ENCODE measurements around the gene ZNF362. TPM values are rescaled to one million over a fixed set of nuclear protein-coding genes. Genes with fewer than 3 reads are reported as not detected.

ZNF362 gene
- total and polyA plus RNA-seq, 2 of the 13 experiments (the other 11 are each of a cell fraction or from before 2014, with no cell fraction given) = 8.3 to 14.2 TPM

DNA sequence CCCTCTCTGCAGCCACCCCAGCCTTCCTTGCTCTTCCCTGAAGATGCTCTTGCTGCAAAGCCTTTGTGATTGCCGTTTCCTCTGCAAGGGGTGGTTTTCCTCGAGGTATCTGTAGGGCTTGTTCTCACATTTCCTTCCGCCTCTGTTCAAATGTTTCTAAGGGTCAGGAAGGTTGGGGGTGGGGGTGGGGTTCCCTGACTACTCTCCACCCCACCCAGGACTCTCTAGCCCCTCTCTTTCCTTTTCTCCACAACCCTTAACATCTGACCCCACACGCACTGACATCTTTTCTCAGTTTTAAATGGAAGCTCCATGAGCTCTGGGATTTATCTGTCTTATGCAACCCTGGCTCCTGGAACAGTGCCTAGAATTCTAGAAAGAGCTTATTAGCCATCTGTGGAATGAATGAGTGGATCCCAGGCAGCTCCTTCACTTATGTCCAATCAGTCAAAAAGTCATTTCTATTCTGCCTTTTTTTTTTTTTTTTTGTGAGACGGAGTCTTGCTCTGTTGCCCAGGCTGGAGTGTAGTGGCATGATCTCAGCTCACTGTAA, 27.3 kb upstream of the ZNF362 start:
- H3K36me3 ChIP-seq (replicated peaks in 1 of 2; ENCODE audit: control insufficient read depth in 1 of 2, insufficient read depth in 2 of 2, low read length in 2 of 2) = no peaks in the 10 kb centered on the region

DNA sequence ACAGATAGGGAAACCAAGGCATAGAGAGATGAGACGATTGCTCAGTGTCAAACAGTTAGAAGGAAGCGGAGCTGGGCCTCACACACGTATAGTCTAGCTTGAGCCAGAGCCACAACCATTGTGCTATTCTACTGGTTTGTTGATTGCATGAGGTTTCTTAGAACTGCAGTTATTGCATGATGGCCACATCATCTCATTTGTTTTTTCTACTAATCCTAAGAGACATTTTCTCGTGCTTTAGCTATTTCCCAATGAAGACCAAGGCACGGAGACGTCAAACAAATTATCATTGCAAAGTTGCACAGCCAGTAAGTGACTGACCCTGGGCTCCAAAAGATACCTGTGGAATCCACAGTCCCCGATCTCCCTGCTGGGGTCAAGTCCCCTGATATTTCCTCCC, 25.1 kb upstream of the ZNF362 start:
- in situ Hi-C loops (cut with HindIII; ENCODE audit: extremely low pct_ligation_motif_present, low pct_unique_long_range_greater_than_20kb) = no loop called here
- intact Hi-C loops (cut with micrococcal nuclease; ENCODE audit: unreplicated experiment) = no loop called here
- FAIRE-seq = no peak

More for the DNA sequence above, 27.3 kb upstream of the ZNF362 start:
- DNase-seq (ENCODE audit: low spot score) (no peak), FAIRE-seq (no peak), ATAC-seq (no peak)
- TF ChIP-seq GTF3A (CRISPR knock-in tag; conservative IDR thresholded peaks at IDR 0.05) (no peak), POLR2AphosphoS2 (IDR thresholded peaks at IDR 0.05; ENCODE audit: low read depth, low read length) (no peak), ZFP37 (CRISPR knock-in tag; IDR thresholded peaks at IDR 0.05; ENCODE audit: borderline replicate concordance) (no peak)
- Histone ChIP-seq H3K4me2 (ENCODE audit: low read depth, low read length) (no peak overlapping the region), H2AFZ (ENCODE audit: low read length) (no peak overlapping the region), H3K27ac (ENCODE audit: extremely low read length, insufficient read depth, low read length) (no peak overlapping the region), H3K4me1 (ENCODE audit: insufficient read depth, low read length) (peaks cover 13% of the 10 kb centered on the region), H4K20me1 (ENCODE audit: insufficient read depth, low read length) (no peaks in the 10 kb centered on the region), H3K27me3 (ENCODE audit: control insufficient read depth in 1 of 2, insufficient read depth in 2 of 2, low read length in 2 of 2) (0 out of 5 replicates have a peak, but pooled peaks cover 0 to 3% of the 10 kb centered on the region in 2 experiments), H3K79me2 (ENCODE audit: insufficient read depth, low read length) (no peaks in the 10 kb centered on the region), H3K4me3 (replicated peaks in 1 of 3; ENCODE audit: insufficient read depth in 1 of 3, low read depth in 2 of 3, low read length in 3 of 3) (no peak overlapping the region), H3K9ac (ENCODE audit: insufficient read depth, low read depth, low read length) (no peak overlapping the region), H3K9me3 (ENCODE audit: low read length) (peaks cover 6% of the 10 kb centered on the region)
- no TSS peak for BruUV-seq (replicated peaks)
- WGBS (ENCODE audit: low lambda C conversion rate) = 26% methylated on average over 5 of the region's 5 CpGs
- intact Hi-C loops (cut with micrococcal nuclease; ENCODE audit: unreplicated experiment) (no loop called here), in situ Hi-C loops (cut with HindIII; ENCODE audit: extremely low pct_ligation_motif_present, low pct_unique_long_range_greater_than_20kb) (no loop called here)
- POLR2A ChIA-PET = no interaction called here
- CTCF ChIA-PET (ENCODE audit: low intra/inter-chr PET ratio, low total read pairs) = no interaction called here

More for the DNA sequence above, 25.1 kb upstream of the ZNF362 start:
- no TSS peak for BruUV-seq (replicated peaks)
- ATAC-seq (no peak), DNase-seq (ENCODE audit: low spot score) (no peak)
- H3K4me2 ChIP-seq (ENCODE audit: low read depth, low read length) = no peak overlapping the region
- 0 out of 5 replicates have a peak, but pooled peaks cover 0 to 3% of the 10 kb centered on the region in 2 experiments for H3K27me3 ChIP-seq (ENCODE audit: control insufficient read depth in 1 of 2, insufficient read depth in 2 of 2, low read length in 2 of 2)
- no peaks in the 10 kb centered on the region for H3K79me2 ChIP-seq (ENCODE audit: insufficient read depth, low read length)
- no peaks in the 10 kb centered on the region for H3K36me3 ChIP-seq (replicated peaks in 1 of 2; ENCODE audit: control insufficient read depth in 1 of 2, insufficient read depth in 2 of 2, low read length in 2 of 2)
- CTCF ChIA-PET (ENCODE audit: low intra/inter-chr PET ratio, low total read pairs) = no interaction called here
- no peak for TF ChIP-seq ARHGAP35 (CRISPR knock-in tag; IDR thresholded peaks at IDR 0.05; ENCODE audit: borderline replicate concordance)
- TF ChIP-seq, protein P1, sequence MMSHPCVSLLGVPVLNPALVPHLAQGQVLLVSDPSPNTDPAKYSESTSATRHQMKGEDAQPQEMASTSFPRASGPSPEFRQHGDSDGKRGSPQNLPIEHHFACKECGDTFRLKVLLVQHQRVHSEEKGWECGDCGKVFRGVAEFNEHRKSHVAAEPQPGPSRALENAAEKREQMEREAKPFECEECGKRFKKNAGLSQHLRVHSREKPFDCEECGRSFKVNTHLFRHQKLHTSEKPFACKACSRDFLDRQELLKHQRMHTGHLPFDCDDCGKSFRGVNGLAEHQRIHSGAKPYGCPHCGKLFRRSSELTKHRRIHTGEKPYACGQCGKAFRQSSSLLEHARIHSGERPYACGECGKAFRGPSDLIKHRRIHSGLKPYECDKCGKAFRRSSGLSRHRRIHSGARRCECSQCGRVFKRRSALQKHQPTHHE (CRISPR knock-in tag; IDR thresholded peaks at IDR 0.05; ENCODE audit: borderline replicate concordance) = no peak
- no peak for TF ChIP-seq U2AF2 (IDR thresholded peaks at IDR 0.05; ENCODE audit: low read depth, low read length)
- TF ChIP-seq, protein P2, sequence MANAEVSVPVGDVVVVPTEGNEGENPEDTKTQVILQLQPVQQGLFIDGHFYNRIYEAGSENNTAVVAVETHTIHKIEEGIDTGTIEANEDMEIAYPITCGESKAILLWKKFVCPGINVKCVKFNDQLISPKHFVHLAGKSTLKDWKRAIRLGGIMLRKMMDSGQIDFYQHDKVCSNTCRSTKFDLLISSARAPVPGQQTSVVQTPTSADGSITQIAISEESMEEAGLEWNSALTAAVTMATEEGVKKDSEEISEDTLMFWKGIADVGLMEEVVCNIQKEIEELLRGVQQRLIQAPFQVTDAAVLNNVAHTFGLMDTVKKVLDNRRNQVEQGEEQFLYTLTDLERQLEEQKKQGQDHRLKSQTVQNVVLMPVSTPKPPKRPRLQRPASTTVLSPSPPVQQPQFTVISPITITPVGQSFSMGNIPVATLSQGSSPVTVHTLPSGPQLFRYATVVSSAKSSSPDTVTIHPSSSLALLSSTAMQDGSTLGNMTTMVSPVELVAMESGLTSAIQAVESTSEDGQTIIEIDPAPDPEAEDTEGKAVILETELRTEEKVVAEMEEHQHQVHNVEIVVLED (CRISPR knock-in tag; IDR thresholded peaks at IDR 0.05; ENCODE audit: borderline replicate concordance) = no peak
- no peak for TF ChIP-seq ZNF776 (CRISPR knock-in tag; IDR thresholded peaks at IDR 0.05)
- TF ChIP-seq ZNF484 (CRISPR knock-in tag; IDR thresholded peaks at IDR 0.05; ENCODE audit: borderline replicate concordance, low read depth) = no peak
- TF ChIP-seq MAZ (IDR thresholded peaks at IDR 0.05; ENCODE audit: borderline replicate concordance, low read depth, low read length) = no peak
- TF ChIP-seq MAZ (CRISPR knock-in tag; IDR thresholded peaks at IDR 0.05; ENCODE audit: low read depth) = no peak
- TF ChIP-seq, protein P3, sequence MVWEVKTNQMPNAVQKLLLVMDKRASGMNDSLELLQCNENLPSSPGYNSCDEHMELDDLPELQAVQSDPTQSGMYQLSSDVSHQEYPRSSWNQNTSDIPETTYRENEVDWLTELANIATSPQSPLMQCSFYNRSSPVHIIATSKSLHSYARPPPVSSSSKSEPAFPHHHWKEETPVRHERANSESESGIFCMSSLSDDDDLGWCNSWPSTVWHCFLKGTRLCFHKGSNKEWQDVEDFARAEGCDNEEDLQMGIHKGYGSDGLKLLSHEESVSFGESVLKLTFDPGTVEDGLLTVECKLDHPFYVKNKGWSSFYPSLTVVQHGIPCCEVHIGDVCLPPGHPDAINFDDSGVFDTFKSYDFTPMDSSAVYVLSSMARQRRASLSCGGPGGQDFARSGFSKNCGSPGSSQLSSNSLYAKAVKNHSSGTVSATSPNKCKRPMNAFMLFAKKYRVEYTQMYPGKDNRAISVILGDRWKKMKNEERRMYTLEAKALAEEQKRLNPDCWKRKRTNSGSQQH (CRISPR knock-in tag; IDR thresholded peaks at IDR 0.05; ENCODE audit: low read depth) = no peak
- no peak for TF ChIP-seq U2AF1 (optimal IDR thresholded peaks at IDR 0.05; ENCODE audit: low read depth, low read length)
- TF ChIP-seq ZFYVE20 (CRISPR knock-in tag; IDR thresholded peaks at IDR 0.05; ENCODE audit: borderline replicate concordance, low read depth) = no peak
- no peak for TF ChIP-seq KLF12 (CRISPR knock-in tag; IDR thresholded peaks at IDR 0.05; ENCODE audit: borderline replicate concordance)
- peaks cover 35% of the 10 kb centered on the region for H3K4me1 ChIP-seq (ENCODE audit: insufficient read depth, low read length)
- POLR2A ChIA-PET = no interaction called here
- no peak overlapping the region for H3K9ac ChIP-seq (ENCODE audit: insufficient read depth, low read depth, low read length)
- H2AFZ ChIP-seq (ENCODE audit: low read length) = no peak overlapping the region
- WGBS (ENCODE audit: low lambda C conversion rate) = 21% methylated on average over 7 of the region's 7 CpGs
- no peak overlapping the region for H3K4me3 ChIP-seq (replicated peaks in 1 of 3; ENCODE audit: insufficient read depth in 1 of 3, low read depth in 2 of 3, low read length in 3 of 3)
- H3K9me3 ChIP-seq (ENCODE audit: low read length) = no peaks in the 10 kb centered on the region
- H3K27ac ChIP-seq (ENCODE audit: extremely low read length, insufficient read depth, low read length) = no peak overlapping the region
- no peaks in the 10 kb centered on the region for H4K20me1 ChIP-seq (ENCODE audit: insufficient read depth, low read length)

Measured in HepG2 (cell line).